ENCODE measurements around the gene SRGAP3.

Gene SRGAP3

DNA sequence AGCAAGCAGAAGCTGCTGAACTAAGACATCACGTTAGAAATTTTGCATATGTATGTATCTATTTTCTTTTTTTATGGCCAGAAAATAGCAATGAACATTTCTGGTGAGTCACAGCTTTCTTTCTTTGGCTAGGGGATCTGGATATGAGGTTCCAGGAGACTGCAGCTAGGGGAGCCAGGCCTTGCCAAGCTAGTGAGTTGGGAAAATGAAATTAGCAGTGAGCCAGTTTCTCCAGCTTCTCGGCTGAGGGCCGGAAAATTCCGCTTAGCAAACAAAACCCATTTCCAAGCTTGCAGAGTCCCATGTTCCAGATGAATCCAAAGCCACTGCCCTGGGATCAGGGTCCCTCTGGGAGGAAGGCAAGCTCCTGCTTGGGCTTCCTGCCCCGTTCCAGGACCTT lies 137.6 kb downstream of the SRGAP3 start:
- H3K9ac ChIP-seq, result no peak overlapping the region
- H2AFZ ChIP-seq (ENCODE audit: low read depth), result no peak overlapping the region
- TF ChIP-seq, protein P1, sequence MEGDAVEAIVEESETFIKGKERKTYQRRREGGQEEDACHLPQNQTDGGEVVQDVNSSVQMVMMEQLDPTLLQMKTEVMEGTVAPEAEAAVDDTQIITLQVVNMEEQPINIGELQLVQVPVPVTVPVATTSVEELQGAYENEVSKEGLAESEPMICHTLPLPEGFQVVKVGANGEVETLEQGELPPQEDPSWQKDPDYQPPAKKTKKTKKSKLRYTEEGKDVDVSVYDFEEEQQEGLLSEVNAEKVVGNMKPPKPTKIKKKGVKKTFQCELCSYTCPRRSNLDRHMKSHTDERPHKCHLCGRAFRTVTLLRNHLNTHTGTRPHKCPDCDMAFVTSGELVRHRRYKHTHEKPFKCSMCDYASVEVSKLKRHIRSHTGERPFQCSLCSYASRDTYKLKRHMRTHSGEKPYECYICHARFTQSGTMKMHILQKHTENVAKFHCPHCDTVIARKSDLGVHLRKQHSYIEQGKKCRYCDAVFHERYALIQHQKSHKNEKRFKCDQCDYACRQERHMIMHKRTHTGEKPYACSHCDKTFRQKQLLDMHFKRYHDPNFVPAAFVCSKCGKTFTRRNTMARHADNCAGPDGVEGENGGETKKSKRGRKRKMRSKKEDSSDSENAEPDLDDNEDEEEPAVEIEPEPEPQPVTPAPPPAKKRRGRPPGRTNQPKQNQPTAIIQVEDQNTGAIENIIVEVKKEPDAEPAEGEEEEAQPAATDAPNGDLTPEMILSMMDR (conservative IDR thresholded peaks at IDR 0.05; ENCODE audit: low read depth, low read length), result no peak
- H3K79me2 ChIP-seq (ENCODE audit: insufficient read depth, low read depth), result no peaks in the 10 kb centered on the region
- no peak overlapping the region for H3K27ac ChIP-seq
- H3K27me3 ChIP-seq (ENCODE audit: insufficient read depth, low read depth), result no peaks in the 10 kb centered on the region
- H4K20me1 ChIP-seq (ENCODE audit: insufficient read depth), result no peaks in the 10 kb centered on the region
- no peaks in the 10 kb centered on the region for H3K4me1 ChIP-seq (ENCODE audit: low read depth, poor library complexity, severe bottlenecking)
- H3K36me3 ChIP-seq (ENCODE audit: insufficient read depth), result no peaks in the 10 kb centered on the region
- no peak overlapping the region for H3K4me2 ChIP-seq
- no peak overlapping the region for H3K4me3 ChIP-seq (IDR thresholded peaks at IDR 0.05; ENCODE audit: insufficient read depth, low read depth, low read length)

DNA sequence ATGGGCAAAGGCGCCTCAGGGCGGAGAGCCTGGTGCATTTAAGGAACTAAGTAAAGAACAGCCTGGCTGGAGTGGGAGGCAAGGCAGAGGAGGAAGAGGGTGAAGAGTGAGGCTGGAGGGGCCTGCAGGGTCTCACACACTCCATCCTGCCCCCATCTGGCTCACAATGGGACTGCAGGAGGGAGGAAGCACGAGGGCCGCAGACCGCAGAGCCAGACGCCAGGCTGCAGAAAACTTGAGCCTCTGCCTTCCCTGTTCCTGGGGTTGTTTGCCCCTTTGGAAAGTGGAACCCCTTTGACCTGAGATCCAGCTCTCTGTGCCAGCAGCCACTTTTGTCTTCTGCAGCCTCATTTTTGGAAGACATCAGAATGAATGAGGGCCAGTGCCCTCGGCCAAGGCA lies 138.0 kb downstream of the SRGAP3 start:
- no peak overlapping the region for H3K27ac ChIP-seq
- no peaks in the 10 kb centered on the region for H3K27me3 ChIP-seq (ENCODE audit: insufficient read depth, low read depth)
- no peak overlapping the region for H3K9ac ChIP-seq
- H3K4me1 ChIP-seq (ENCODE audit: low read depth, poor library complexity, severe bottlenecking), result no peaks in the 10 kb centered on the region
- no peak overlapping the region for H3K4me2 ChIP-seq
- H3K4me3 ChIP-seq (IDR thresholded peaks at IDR 0.05; ENCODE audit: insufficient read depth, low read depth, low read length), result no peak overlapping the region
- no peaks in the 10 kb centered on the region for H3K36me3 ChIP-seq (ENCODE audit: insufficient read depth)
- no peaks in the 10 kb centered on the region for H4K20me1 ChIP-seq (ENCODE audit: insufficient read depth)
- TF ChIP-seq, protein P1 (conservative IDR thresholded peaks at IDR 0.05; ENCODE audit: low read depth, low read length), result no peak
- H3K79me2 ChIP-seq (ENCODE audit: insufficient read depth, low read depth), result no peaks in the 10 kb centered on the region
- no peak overlapping the region for H2AFZ ChIP-seq (ENCODE audit: low read depth)

DNA sequence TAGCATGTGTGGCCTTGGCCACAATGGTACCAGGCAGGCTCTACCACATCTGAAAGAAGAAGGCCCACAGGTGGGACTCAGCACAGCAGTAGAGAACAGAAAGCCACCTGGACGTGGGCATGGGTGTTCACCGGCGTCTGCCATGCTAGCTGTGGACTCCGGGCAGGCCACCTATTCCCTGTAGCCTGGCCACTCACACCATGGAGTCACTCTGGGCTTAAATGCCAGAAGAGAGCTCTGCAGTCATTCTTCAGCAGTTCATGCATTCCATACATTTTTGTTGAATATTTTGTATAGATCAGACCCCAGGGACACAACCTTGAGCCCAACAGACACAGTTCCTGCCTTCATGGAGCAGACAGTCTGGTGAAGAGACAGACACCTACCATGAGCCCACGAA lies 138.6 kb downstream of the SRGAP3 start:
- Histone ChIP-seq H3K4me1 (ENCODE audit: low read depth, poor library complexity, severe bottlenecking) (no peaks in the 10 kb centered on the region), H3K9ac (no peak overlapping the region), H3K4me2 (no peak overlapping the region), H3K4me3 (IDR thresholded peaks at IDR 0.05; ENCODE audit: insufficient read depth, low read depth, low read length) (no peak overlapping the region), H3K27ac (no peak overlapping the region), H4K20me1 (ENCODE audit: insufficient read depth) (no peaks in the 10 kb centered on the region), H3K27me3 (ENCODE audit: insufficient read depth, low read depth) (no peaks in the 10 kb centered on the region), H2AFZ (ENCODE audit: low read depth) (no peak overlapping the region), H3K36me3 (ENCODE audit: insufficient read depth) (no peaks in the 10 kb centered on the region), H3K79me2 (ENCODE audit: insufficient read depth, low read depth) (no peaks in the 10 kb centered on the region)
- TF ChIP-seq, protein P1 (conservative IDR thresholded peaks at IDR 0.05; ENCODE audit: low read depth, low read length), result no peak

DNA sequence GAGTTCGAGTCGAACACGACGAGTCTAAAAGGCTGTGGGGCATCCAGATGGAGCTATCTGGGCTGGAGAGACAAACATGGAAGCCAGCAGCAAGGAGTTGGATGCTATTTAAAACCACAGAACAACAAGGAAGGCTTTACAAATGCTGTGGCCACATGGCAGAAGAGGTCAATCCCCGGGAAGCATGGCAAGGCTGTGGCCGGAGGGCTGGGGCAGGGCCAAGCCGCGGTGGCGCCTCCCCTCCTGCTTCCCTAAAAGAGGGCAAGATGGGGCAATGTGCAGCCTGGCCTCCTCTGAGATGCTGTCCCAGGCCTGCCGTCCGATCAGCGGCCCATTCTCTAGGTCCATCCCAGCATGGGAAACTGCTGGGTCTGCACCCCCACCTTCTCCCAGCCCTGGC lies 139.1 kb downstream of the SRGAP3 start:
- Histone ChIP-seq H3K4me2 (no peak overlapping the region), H3K27ac (no peak overlapping the region), H3K4me1 (ENCODE audit: low read depth, poor library complexity, severe bottlenecking) (no peaks in the 10 kb centered on the region), H3K36me3 (ENCODE audit: insufficient read depth) (no peaks in the 10 kb centered on the region), H4K20me1 (ENCODE audit: insufficient read depth) (no peaks in the 10 kb centered on the region), H3K27me3 (ENCODE audit: insufficient read depth, low read depth) (no peaks in the 10 kb centered on the region), H3K9ac (no peak overlapping the region), H3K4me3 (IDR thresholded peaks at IDR 0.05; ENCODE audit: insufficient read depth, low read depth, low read length) (no peak overlapping the region), H3K79me2 (ENCODE audit: insufficient read depth, low read depth) (no peaks in the 10 kb centered on the region), H2AFZ (ENCODE audit: low read depth) (no peak overlapping the region)
- TF ChIP-seq, protein P1 (conservative IDR thresholded peaks at IDR 0.05; ENCODE audit: low read depth, low read length), result no peak

DNA sequence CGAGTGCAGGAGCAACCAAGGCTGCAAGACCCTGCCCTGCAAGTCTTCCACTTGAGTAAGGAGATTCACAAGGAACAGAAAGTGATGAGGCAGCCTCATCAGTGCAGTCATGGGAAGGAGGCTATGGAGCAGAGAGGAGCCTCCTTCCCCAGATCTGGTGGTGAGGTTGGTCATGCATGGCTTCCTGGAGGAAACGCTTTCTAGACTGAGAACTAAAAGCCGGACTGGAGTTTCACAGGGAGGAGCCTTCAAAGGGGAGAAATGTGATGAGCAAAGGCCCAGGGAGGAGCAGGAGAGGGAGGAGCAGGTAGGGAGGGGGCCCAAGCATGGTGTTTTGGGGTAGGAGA lies 139.9 kb downstream of the SRGAP3 start:
- Histone ChIP-seq H3K4me1 (ENCODE audit: low read depth, poor library complexity, severe bottlenecking) (no peaks in the 10 kb centered on the region), H2AFZ (ENCODE audit: low read depth) (no peak overlapping the region), H4K20me1 (ENCODE audit: insufficient read depth) (no peaks in the 10 kb centered on the region), H3K4me3 (IDR thresholded peaks at IDR 0.05; ENCODE audit: insufficient read depth, low read depth, low read length) (no peak overlapping the region), H3K36me3 (ENCODE audit: insufficient read depth) (no peaks in the 10 kb centered on the region), H3K27me3 (ENCODE audit: insufficient read depth, low read depth) (no peaks in the 10 kb centered on the region), H3K27ac (no peak overlapping the region), H3K9ac (no peak overlapping the region), H3K4me2 (no peak overlapping the region), H3K79me2 (ENCODE audit: insufficient read depth, low read depth) (no peaks in the 10 kb centered on the region)
- TF ChIP-seq, protein P1 (conservative IDR thresholded peaks at IDR 0.05; ENCODE audit: low read depth, low read length), result no peak

Data from KMS-11 (cell line).